Hepatic stellate cell (primary cell): ENCODE data around the gene INSL4.

ENCODE experiments used
- DNase-seq: peaks from one replicate; pipeline ENCODE4 v3.0.0; 2011; ENCODE audit warnings: low spot score

The INSL4 gene

DNA sequence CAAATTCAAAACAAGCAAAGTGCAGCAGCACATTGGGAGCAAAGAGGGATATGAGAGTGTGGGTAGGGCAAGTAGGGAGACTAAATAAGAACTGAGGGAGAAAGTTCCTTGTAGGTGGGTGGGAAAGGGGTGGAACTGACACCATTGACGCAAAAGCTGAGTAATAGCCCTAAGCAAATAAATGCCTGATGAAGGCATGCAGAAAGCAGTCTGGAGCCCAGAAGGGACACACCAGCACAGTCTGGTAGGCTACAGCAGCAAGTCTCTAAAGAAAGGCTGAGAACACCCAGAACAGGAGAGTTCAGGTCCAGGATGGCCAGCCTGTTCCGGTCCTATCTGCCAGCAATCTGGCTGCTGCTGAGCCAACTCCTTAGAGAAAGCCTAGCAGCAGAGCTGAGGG lies at the start of gene INSL4:
TSS of gene INSL4 (plus strand) at position 208 of the 400 bp plus-strand sequence. CDS start at position 313, 105 bp downstream.
- peak; percentile 6 for DNase-seq

- no peak for DNase-seq
Observed at GRCh38 chr9:5184776-5185175, 46.4 kb upstream of the INSL4 start.

- DNase-seq: no peak
Observed at GRCh38 chr9:5185220-5185840, 45.9 kb upstream of the INSL4 start, which contains the start of gene INSL6. TSS of gene INSL6 (minus strand) at chr9:5185639. CDS start at chr9:5185602, 37 bp downstream.

DNA sequence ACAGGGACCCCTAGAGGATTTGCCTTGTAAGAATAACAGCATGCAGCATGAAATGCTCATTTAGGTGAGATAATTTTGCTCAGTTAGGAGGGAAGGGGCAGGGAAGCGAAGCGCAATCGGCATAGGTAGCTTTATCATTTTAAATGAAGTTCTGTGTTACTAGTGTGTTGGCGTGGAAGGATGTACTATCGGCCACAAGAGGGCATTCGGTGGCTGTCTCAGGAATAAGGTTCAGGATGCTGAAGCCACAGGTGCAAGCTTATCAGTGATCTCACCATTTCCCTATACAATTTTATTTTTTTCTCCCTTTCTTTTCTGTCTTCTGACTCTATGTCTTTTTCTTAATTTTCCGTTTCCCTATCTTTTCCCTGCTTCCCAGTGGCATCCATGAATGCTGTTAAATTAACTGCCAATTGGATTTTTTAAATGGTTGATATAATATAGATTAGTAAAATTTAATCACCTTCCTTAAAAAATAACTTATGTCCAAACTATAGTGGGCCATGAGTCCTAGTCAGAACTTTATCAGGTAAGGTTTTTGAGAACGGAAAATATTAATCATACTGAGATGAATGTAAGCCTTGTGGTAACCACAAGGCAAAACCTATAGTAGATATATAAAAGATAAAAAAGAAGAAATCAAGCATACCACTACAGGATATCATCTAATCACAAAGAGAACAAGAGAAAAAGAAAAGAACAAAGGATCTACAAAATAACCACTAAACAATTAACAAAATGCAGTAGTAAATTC lies 44.6 kb upstream of the INSL4 start:
- DNase-seq: peak; percentile 39

GRCh38 chr9:5188060-5188984 lies 42.9 kb upstream of the INSL4 start:
- DNase-seq: no peak

GRCh38 chr9:5191985-5192384 lies 39.2 kb upstream of the INSL4 start:
- no peak for DNase-seq

DNA sequence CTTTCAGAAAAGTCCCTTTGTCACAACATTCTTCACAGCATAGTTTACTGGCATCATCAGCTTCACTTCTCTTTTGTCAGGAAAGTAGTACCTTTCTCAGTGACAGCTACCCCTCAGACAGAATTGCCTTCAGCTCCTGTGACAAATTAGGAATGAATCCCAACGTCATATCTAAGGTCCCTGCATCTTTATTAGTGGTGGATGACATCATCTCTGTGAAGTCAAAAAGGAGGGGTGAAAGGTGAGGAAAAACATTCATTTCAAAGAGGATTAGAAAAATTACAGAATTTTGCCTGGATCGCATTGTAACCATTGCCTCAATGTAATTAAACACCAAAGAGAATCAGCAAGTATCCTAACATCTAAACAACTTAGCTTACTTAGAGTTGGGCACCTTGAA lies 37.9 kb upstream of the INSL4 start:
- DNase-seq: no peak

DNA sequence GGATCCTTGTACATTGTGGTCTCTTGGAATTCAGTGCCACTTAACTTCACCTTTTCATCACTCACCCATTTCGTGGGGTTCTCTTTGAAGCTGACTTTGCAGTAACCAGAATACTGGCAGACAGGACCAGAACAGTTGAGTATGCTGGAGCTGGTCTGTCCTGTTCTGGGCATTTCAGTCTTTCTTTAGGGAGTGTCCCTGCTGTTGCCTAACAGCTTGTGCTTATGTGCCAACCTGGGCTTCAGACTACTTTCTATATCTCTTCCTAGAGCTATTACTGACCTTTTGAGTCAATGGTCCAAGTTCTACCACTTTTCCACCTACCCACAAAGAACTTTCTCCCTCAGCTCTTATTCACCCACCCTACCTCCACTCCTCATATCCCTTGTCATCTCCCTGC lies 35.8 kb upstream of the INSL4 start:
- DNase-seq: no peak

DNA sequence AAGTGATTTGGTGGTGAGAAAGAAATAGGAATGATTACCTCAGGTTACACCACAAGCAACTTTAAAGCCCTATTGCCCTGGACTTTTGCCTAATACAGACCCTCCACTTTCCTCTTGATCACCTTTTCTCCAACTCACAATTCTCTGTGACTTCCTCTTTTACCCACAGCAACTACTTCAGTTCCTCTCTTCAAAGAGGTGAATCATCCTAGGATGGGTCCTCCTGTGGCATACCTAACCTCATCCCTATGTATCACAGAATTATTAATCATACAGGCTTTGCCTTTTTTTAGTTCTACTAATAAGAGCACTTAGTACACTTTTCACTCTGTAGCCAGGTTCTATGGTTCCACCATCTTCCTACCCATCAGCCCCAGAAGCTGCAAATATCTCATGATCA lies 26.1 kb upstream of the INSL4 start:
- no peak for DNase-seq

DNA sequence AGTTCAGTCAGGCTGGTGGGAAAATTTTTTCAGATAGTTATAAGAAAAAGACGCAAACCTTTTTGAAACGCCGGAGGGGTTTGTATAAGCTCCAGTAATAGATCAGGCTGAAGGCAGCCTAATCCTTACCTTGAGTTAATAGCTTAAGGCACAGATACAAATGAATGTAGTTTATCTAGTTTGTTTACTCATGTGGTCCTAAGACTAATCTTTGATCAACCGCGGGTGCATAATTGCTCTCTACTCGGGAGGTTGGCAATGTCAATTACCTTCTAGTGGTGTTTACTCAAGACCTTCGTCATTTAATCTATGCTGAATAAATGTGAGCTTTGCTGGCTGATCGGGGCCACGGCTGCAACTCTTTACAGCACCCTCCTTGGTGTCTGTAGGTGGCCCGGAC lies 665 bp upstream of the INSL4 start:
- no peak for DNase-seq

- no peak for DNase-seq
Observed at GRCh38 chr9:5263351-5264218, 32.4 kb downstream of the INSL4 start.

DNA sequence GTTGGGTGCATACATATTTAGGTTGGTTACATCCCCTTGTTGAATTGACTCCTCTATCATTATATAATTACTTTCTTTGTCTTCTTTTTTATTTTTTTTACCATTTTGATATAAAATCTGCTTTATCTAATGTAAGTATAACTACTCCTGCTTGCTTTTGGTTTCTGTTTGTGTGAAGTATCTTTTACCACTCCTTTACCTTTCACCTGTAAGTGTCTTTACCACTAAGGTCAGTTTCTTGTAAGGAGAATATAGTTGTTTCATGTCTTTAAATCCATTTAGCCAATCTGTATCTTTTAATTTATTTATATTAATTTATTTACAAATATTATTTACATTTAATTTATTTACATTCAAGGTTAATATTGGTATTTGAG lies 33.0 kb downstream of the INSL4 start:
- DNase-seq: no peak

- DNase-seq: no peak
Observed at GRCh38 chr9:5265939-5266338, 34.7 kb downstream of the INSL4 start.

- DNase-seq: peak; percentile 44
Observed at GRCh38 chr9:5269249-5269715, 38.1 kb downstream of the INSL4 start.

DNA sequence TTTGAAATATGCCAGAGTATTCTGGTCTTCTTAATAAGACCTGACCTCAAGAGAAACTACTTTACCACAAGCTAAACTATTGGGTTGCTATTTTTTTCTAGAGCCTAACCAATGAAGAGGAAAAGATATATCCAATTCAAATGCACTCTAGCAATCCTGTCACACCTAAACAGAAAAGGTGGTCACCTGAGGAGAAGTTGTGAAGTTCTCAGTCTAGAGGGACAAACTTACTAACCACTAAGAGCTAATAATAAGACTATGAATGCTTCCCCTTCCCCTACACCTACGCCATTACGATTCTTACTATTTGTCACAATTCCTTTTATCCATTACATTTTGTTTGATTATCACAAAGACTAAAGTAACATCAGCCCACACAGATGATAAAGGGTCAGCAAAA lies 43.6 kb downstream of the INSL4 start:
- no peak for DNase-seq

- no peak for DNase-seq
Observed at GRCh38 chr9:5278486-5278885, 47.3 kb downstream of the INSL4 start.
